ENCODE measurements around the gene MIEN1.

DNA sequence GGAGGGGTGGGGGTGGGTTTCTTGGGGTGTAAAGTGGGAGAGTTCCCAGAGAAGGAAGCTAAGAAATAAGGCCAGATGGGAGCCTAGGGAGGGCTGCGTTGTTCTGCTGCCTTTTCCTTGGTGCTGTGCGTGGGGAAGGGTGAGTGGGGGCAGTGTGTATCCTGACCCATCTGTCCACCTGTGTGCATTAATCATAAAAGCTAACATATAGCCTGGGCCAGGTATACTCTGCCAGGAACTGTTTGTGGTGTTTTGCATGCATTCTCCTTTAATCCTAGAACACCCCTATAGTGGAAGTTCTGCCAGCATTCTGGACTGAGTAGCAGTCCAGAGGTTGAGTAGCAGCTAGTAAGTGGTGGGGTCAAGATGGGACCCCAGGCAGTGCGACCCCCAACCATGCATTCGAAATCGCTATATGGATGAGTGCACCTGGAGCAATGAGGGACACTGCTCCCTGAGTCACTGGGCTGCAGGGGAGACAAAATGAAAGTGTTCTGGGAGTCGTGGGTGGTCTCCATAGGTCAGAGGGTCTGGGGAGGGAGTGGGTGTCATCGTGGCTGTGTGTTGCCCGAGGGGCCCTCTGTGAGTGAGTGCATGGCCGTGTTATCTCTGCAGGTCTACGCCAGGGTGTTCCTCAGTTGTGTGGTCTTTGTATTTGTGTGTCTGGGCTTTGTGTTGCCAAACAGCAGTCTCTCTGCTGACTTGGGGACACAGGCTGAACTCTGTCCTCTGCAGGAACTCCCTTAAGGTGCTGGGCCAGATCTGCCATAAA, 29.1 kb downstream of the MIEN1 start:
- no peak for TF ChIP-seq POLR2A (IDR thresholded peaks at IDR 0.05; ENCODE audit: low read depth, low read length)
- TF ChIP-seq POLR2AphosphoS5 (IDR thresholded peaks at IDR 0.05; ENCODE audit: low read depth, low read length) = no peak
- no peak for TF ChIP-seq TAF1 (IDR thresholded peaks at IDR 0.05; ENCODE audit: borderline replicate concordance, low read depth, low read length)

Data from GM12892 (cell line).